Liver (tissue), 9 donors: Measurements from ENCODE around the gene MTG1. TPM values are rescaled to one million over a fixed set of nuclear protein-coding genes. Genes with fewer than 3 reads are reported as not detected.
A peak's percentile ranks its signal among the peaks of the same experiment; 100 is the strongest.

Experiments
- DNase-seq: peaks from one replicate; pipeline ENCODE4 v3.0.0-alpha.2; 2017; ENCODE audit warnings: low spot score
- H3K27ac ChIP-seq, 2 donors: one replicate each; pipeline ENCODE4 v1.7.0; 2013; ENCODE audit warnings: inconsistent platforms in 2 of 2, low read length in 2 of 2, control low read depth in 1 of 2, low read depth in 1 of 2, mild to moderate bottlenecking in 1 of 2
- H3K27me3 ChIP-seq, 4 donors: one replicate each; pipeline versions ENCODE4 v1.6.1 to v1.7.0; 2013; ENCODE audit warnings: low read length in 3 of 4, inconsistent platforms in 1 of 4, mild to moderate bottlenecking in 1 of 4, moderate library complexity in 1 of 4; ENCODE audit not compliant: control insufficient read depth in 4 of 4, insufficient read depth in 4 of 4
- H3K36me3 ChIP-seq, 4 donors: one replicate each; pipeline versions ENCODE4 v1.6.1 to v1.7.0; 2013; ENCODE audit warnings: low read length in 3 of 4, mild to moderate bottlenecking in 3 of 4, low read depth in 1 of 4, moderate library complexity in 1 of 4; ENCODE audit not compliant: control insufficient read depth in 4 of 4, insufficient read depth in 3 of 4
- H3K4me1 ChIP-seq, 4 donors: one replicate each; pipeline versions ENCODE4 v1.6.1 to v1.7.0; 2013; ENCODE audit warnings: low read length in 3 of 4, mild to moderate bottlenecking in 3 of 4, moderate library complexity in 1 of 4; ENCODE audit not compliant: control insufficient read depth in 4 of 4, insufficient read depth in 4 of 4
- H3K4me3 ChIP-seq, 3 donors: one replicate each; pipeline versions ENCODE4 v1.6.1 to v1.7.0; 2013; ENCODE audit warnings: low read length in 3 of 3, control low read depth in 1 of 3, low read depth in 1 of 3, mild to moderate bottlenecking in 1 of 3
- H3K9ac ChIP-seq, 2 donors: one replicate each; pipeline ENCODE4 v1.7.0; 2013; ENCODE audit warnings: low read length in 2 of 2, mild to moderate bottlenecking in 2 of 2, moderate library complexity in 2 of 2, control low read depth in 1 of 2, low read depth in 1 of 2
- H3K9me3 ChIP-seq, 4 donors: one replicate each; pipeline versions ENCODE4 v1.6.1 to v1.7.0; 2013; ENCODE audit warnings: low read length in 3 of 4; ENCODE audit not compliant: control insufficient read depth in 4 of 4
- ATF3 ChIP-seq: IDR thresholded peaks from 2 replicates; pipeline ENCODE4 v1.6.1; 2016; ENCODE audit warnings: antibody characterized with exemption
- CTCF ChIP-seq: fragments of 150-350 bp; IDR thresholded peaks from 2 replicates; pipeline ENCODE4 v1.5.1; 2017; ENCODE audit warnings: improper control_type of control experiment, low read depth, low read length; ENCODE audit not compliant: missing input control
- EGR1 ChIP-seq, 2 donors: IDR thresholded peaks; 2 replicates each; pipeline ENCODE4 v1.6.1; 2016 to 2018; ENCODE audit warnings: antibody characterized with exemption in 2 of 2, low read depth in 2 of 2
- FOXA1 ChIP-seq: IDR thresholded peaks from 2 replicates; pipeline ENCODE4 v1.6.1; 2016; ENCODE audit warnings: antibody characterized with exemption
- FOXA2 ChIP-seq: IDR thresholded peaks from 2 replicates; pipeline ENCODE4 v1.6.1; 2016; ENCODE audit warnings: antibody characterized with exemption
- GABPA ChIP-seq, 2 donors: IDR thresholded peaks in 1 of 2; conservative IDR thresholded peaks in 1 of 2; 2 replicates each; pipeline ENCODE4 v1.6.1; 2016; ENCODE audit warnings: antibody characterized with exemption in 2 of 2, mild to moderate bottlenecking in 1 of 2, moderate library complexity in 1 of 2
- HNF4A ChIP-seq, 2 donors: conservative IDR thresholded peaks; 2 replicates each; pipeline ENCODE4 v1.6.1; 2016; ENCODE audit warnings: antibody characterized with exemption in 2 of 2, mild to moderate bottlenecking in 2 of 2
- HNF4G ChIP-seq: IDR thresholded peaks from 2 replicates; pipeline ENCODE4 v1.6.1; 2016; ENCODE audit warnings: antibody characterized with exemption
- JUND ChIP-seq, 2 donors: IDR thresholded peaks; 2 replicates each; pipeline ENCODE4 v1.6.1; 2016; ENCODE audit warnings: antibody characterized with exemption in 2 of 2
- MAX ChIP-seq: IDR thresholded peaks from 2 replicates; pipeline ENCODE4 v1.6.1; 2016; ENCODE audit warnings: antibody characterized with exemption
- NR2F2 ChIP-seq: IDR thresholded peaks from 2 replicates; pipeline ENCODE4 v1.6.1; 2016; ENCODE audit warnings: antibody characterized with exemption
- RAD21 ChIP-seq, 2 donors: IDR thresholded peaks; 2 replicates each; pipeline ENCODE4 v1.6.1; 2016; ENCODE audit warnings: antibody characterized with exemption in 2 of 2, mild to moderate bottlenecking in 2 of 2
- REST ChIP-seq: IDR thresholded peaks from 2 replicates; pipeline ENCODE4 v1.6.1; 2016; ENCODE audit warnings: antibody characterized with exemption, mild to moderate bottlenecking
- RXRA ChIP-seq, 2 donors: IDR thresholded peaks; 2 replicates each; pipeline ENCODE4 v1.6.1; 2017 to 2018; ENCODE audit warnings: antibody characterized with exemption in 2 of 2, mild to moderate bottlenecking in 1 of 2
- SP1 ChIP-seq: IDR thresholded peaks from 2 replicates; pipeline ENCODE4 v1.6.1; 2018; ENCODE audit warnings: antibody characterized with exemption, mild to moderate bottlenecking
- TAF1 ChIP-seq: conservative IDR thresholded peaks from 2 replicates; pipeline ENCODE4 v1.6.1; 2016; ENCODE audit warnings: antibody characterized with exemption, mild to moderate bottlenecking
- YY1 ChIP-seq: IDR thresholded peaks from 2 replicates; pipeline ENCODE4 v1.6.1; 2016; ENCODE audit warnings: antibody characterized with exemption, mild to moderate bottlenecking
- ZBTB33 ChIP-seq: IDR thresholded peaks from 2 replicates; pipeline ENCODE4 v1.6.1; 2016; ENCODE audit warnings: antibody characterized with exemption
- WGBS: extraction: QIAGEN DNeasy Blood & Tissue Kit; methylation state at CpG from one replicate; pipeline ENCODE4 v1.1.7; 2013; 5-methylcytosine and 5-hydroxymethylcytosine counted together
- polyA plus RNA-seq, 2 donors: library from polyadenylated mRNA; stranded (reverse) in 1 of 2; unstranded in 1 of 2; fragments of 200-250 nt in 1 of 2; fragments of >200 nt in 1 of 2; fragmentation: Nextera tagmentation in 1 of 2; extraction: Ambion mirVana in 1 of 2; gene quantifications; one replicate each; pipeline versions ENCODE4 v1.2.1 to v1.2.3, GENCODE V29; 2013 to 2015
- total RNA-seq, 2 donors: library from RNA; depleted of rRNA; stranded (reverse); fragments of >200 nt; gene quantifications; one replicate each; pipeline ENCODE4 v1.2.3, GENCODE V29; 2014
- donor health status: healthy.
- donor health status: healthy.
- donor health status: healthy.
- donor health status: healthy.
- donor health status: healthy.

Gene MTG1
- total and polyA plus RNA-seq, 4 donors, result 19.4 to 70.6 (median 38.2) TPM

- H3K27ac ChIP-seq, result peak overlapping the region; percentile 11 to 67
- no peak for DNase-seq
- no peak for TF ChIP-seq RXRA (IDR thresholded peaks at IDR 0.05)
- no peak for TF ChIP-seq FOXA2
- no peak for TF ChIP-seq FOXA1
- H3K36me3 ChIP-seq, result peaks cover 0 to 2% (median 0%) of the 10 kb centered on the region in 4 donors
- no peaks in the 10 kb centered on the region for H3K9me3 ChIP-seq
- H3K27me3 ChIP-seq, result no peaks in the 10 kb centered on the region
- H3K9ac ChIP-seq, result peak overlapping the region in 1 of 2 donors; percentile 22
- 74% methylated on average over 16 of the region's 16 CpGs for WGBS
- H3K4me1 ChIP-seq, result peaks cover 27 to 88% (median 81%) of the 10 kb centered on the region in 4 donors
- no peak overlapping the region for H3K4me3 ChIP-seq
Measured at GRCh38 chr10:133353988-133354605, 39.9 kb upstream of the MTG1 start.

- TF ChIP-seq HNF4G (no peak), RXRA (IDR thresholded peaks at IDR 0.05) (peak in 1 of 2 donors; percentile 39)
- 74% methylated on average over 14 of the region's 14 CpGs for WGBS
- H3K36me3 ChIP-seq, result peaks cover 0 to 2% (median 0%) of the 10 kb centered on the region in 4 donors
- H3K4me1 ChIP-seq, result peaks cover 25 to 88% (median 79%) of the 10 kb centered on the region in 4 donors
- no peaks in the 10 kb centered on the region for H3K9me3 ChIP-seq
- no peak for DNase-seq
- peak overlapping the region in 1 of 2 donors; percentile 14 for H3K27ac ChIP-seq
- no peaks in the 10 kb centered on the region for H3K27me3 ChIP-seq
- H3K4me3 ChIP-seq, result no peak overlapping the region
- no peak overlapping the region for H3K9ac ChIP-seq
Measured at GRCh38 chr10:133354672-133355240, 39.2 kb upstream of the MTG1 start.

- Histone ChIP-seq H3K4me1 (peaks cover 26 to 88% (median 77%) of the 10 kb centered on the region in 4 donors), H3K9me3 (no peaks in the 10 kb centered on the region), H3K4me3 (no peak overlapping the region), H3K36me3 (peaks cover 0 to 2% (median 0%) of the 10 kb centered on the region in 4 donors), H3K27me3 (no peaks in the 10 kb centered on the region), H3K9ac (no peak overlapping the region), H3K27ac (peak overlapping the region; percentile 36 to 40)
- TF ChIP-seq FOXA2 (no peak), MAX (no peak), NR2F2 (no peak), HNF4G (no peak), FOXA1 (no peak), SP1 (no peak), CTCF (no peak), EGR1 (IDR thresholded peaks at IDR 0.05; ENCODE audit: low read depth in 2 of 2) (no peak), TAF1 (no peak), ATF3 (no peak), REST (no peak), GABPA (IDR thresholded peaks at IDR 0.05 in 1 of 2, conservative IDR thresholded peaks at IDR 0.05 in 1 of 2) (no peak), ZBTB33 (no peak), RAD21 (IDR thresholded peaks at IDR 0.05) (no peak), RXRA (IDR thresholded peaks at IDR 0.05) (no peak), JUND (IDR thresholded peaks at IDR 0.05) (no peak), YY1 (no peak), HNF4A (conservative IDR thresholded peaks at IDR 0.05) (no peak)
- no peak for DNase-seq
- 94% methylated on average over 6 of the region's 6 CpGs for WGBS
Measured at GRCh38 chr10:133355266-133355665, 38.7 kb upstream of the MTG1 start.
